Measurements from ENCODE around the gene SNCA. TPM values are rescaled to one million over a fixed set of nuclear protein-coding genes. Genes with fewer than 3 reads are reported as not detected.

SNCA gene
- total RNA-seq, 2 experiments from 2014 or later: 1.7 to 2.8 TPM

GRCh38 chr4:89800527-89801103 is 36.3 kb downstream of the SNCA start:
- no peaks in the 10 kb centered on the region for H3K36me3 Mint-ChIP-seq
- no peak for DNase-seq
- POLR2A ChIA-PET: no interaction called here

GRCh38 chr4:89800012-89800516 is 36.9 kb downstream of the SNCA start:
- no peak for ATAC-seq (ENCODE audit: low read depth)
- POLR2A ChIA-PET: no interaction called here
- H3K4me1 Mint-ChIP-seq: no peaks in the 10 kb centered on the region
- no peak overlapping the region for H3K27ac Mint-ChIP-seq
- no peaks in the 10 kb centered on the region for H3K36me3 Mint-ChIP-seq
- peaks cover 5% of the 10 kb centered on the region for H3K27me3 Mint-ChIP-seq
- no peaks in the 10 kb centered on the region for H3K9me3 Mint-ChIP-seq
- H3K4me3 Mint-ChIP-seq: no peak overlapping the region
- no peak for DNase-seq

More at GRCh38 chr4:89800527-89801103, 36.3 kb downstream of the SNCA start:
- Mint-ChIP-seq H3K4me3 (no peak overlapping the region), H3K9me3 (no peaks in the 10 kb centered on the region), H3K27me3 (peaks cover 5% of the 10 kb centered on the region), H3K4me1 (no peaks in the 10 kb centered on the region), H3K27ac (no peak overlapping the region)
- ATAC-seq (ENCODE audit: low read depth): no peak

GRCh38 chr4:89799071-89799470 is 37.9 kb downstream of the SNCA start:
- DNase-seq (no peak), ATAC-seq (ENCODE audit: low read depth) (no peak)
- POLR2A ChIA-PET: no interaction called here
- no peak overlapping the region for H3K4me3 Mint-ChIP-seq
- H3K36me3 Mint-ChIP-seq: no peaks in the 10 kb centered on the region
- no peaks in the 10 kb centered on the region for H3K9me3 Mint-ChIP-seq
- no peaks in the 10 kb centered on the region for H3K4me1 Mint-ChIP-seq
- H3K27me3 Mint-ChIP-seq: peaks cover 5% of the 10 kb centered on the region
- no peak overlapping the region for H3K27ac Mint-ChIP-seq

GRCh38 chr4:89797117-89797516 is 39.8 kb downstream of the SNCA start:
- POLR2A ChIA-PET: no interaction called here
- Mint-ChIP-seq H3K4me3 (no peak overlapping the region), H3K4me1 (no peaks in the 10 kb centered on the region), H3K27me3 (peaks cover 5% of the 10 kb centered on the region), H3K9me3 (no peaks in the 10 kb centered on the region), H3K36me3 (no peaks in the 10 kb centered on the region), H3K27ac (no peak overlapping the region)
- ATAC-seq (ENCODE audit: low read depth) (no peak), DNase-seq (no peak)

- Mint-ChIP-seq H3K4me3 (no peak overlapping the region), H3K36me3 (no peaks in the 10 kb centered on the region), H3K4me1 (no peaks in the 10 kb centered on the region), H3K9me3 (no peaks in the 10 kb centered on the region), H3K27ac (no peak overlapping the region), H3K27me3 (peaks cover 5% of the 10 kb centered on the region)
- no peak for ATAC-seq (ENCODE audit: low read depth)
- DNase-seq: no peak
- POLR2A ChIA-PET: no interaction called here
Measured at GRCh38 chr4:89788206-89789072, 48.5 kb downstream of the SNCA start.

GRCh38 chr4:89784686-89785231 is 52.2 kb downstream of the SNCA start:
- H3K36me3 Mint-ChIP-seq: no peaks in the 10 kb centered on the region
- H3K27ac Mint-ChIP-seq: no peak overlapping the region
- DNase-seq (no peak), ATAC-seq (ENCODE audit: low read depth) (no peak)
- peaks cover 2% of the 10 kb centered on the region for H3K27me3 Mint-ChIP-seq
- H3K4me1 Mint-ChIP-seq: no peaks in the 10 kb centered on the region
- POLR2A ChIA-PET: no interaction called here
- no peaks in the 10 kb centered on the region for H3K9me3 Mint-ChIP-seq
- H3K4me3 Mint-ChIP-seq: no peak overlapping the region

GRCh38 chr4:89781321-89781720 is 55.6 kb downstream of the SNCA start:
- POLR2A ChIA-PET: no interaction called here
- no peak for ATAC-seq (ENCODE audit: low read depth)
- H3K4me1 Mint-ChIP-seq: no peaks in the 10 kb centered on the region
- peaks cover 9% of the 10 kb centered on the region for H3K27me3 Mint-ChIP-seq
- no peaks in the 10 kb centered on the region for H3K9me3 Mint-ChIP-seq
- H3K27ac Mint-ChIP-seq: no peak overlapping the region
- no peak for DNase-seq
- H3K36me3 Mint-ChIP-seq: peaks cover 2% of the 10 kb centered on the region
- no peak overlapping the region for H3K4me3 Mint-ChIP-seq

- Mint-ChIP-seq H3K36me3 (peaks cover 2% of the 10 kb centered on the region), H3K27ac (no peak overlapping the region), H3K4me3 (no peak overlapping the region), H3K27me3 (peaks cover 7% of the 10 kb centered on the region), H3K4me1 (no peaks in the 10 kb centered on the region), H3K9me3 (peaks cover 2% of the 10 kb centered on the region)
- DNase-seq: no peak
- POLR2A ChIA-PET: no interaction called here
- ATAC-seq (ENCODE audit: low read depth): no peak
Measured at GRCh38 chr4:89773805-89774204, 63.2 kb downstream of the SNCA start.

- Mint-ChIP-seq H3K9me3 (no peaks in the 10 kb centered on the region), H3K27me3 (peaks cover 11% of the 10 kb centered on the region), H3K4me1 (no peaks in the 10 kb centered on the region), H3K36me3 (no peaks in the 10 kb centered on the region), H3K27ac (no peak overlapping the region), H3K4me3 (no peak overlapping the region)
- POLR2A ChIA-PET: no interaction called here
- DNase-seq (no peak), ATAC-seq (ENCODE audit: low read depth) (no peak)
Measured at GRCh38 chr4:89769856-89770255, 67.1 kb downstream of the SNCA start.

GRCh38 chr4:89767924-89768323 is 69.0 kb downstream of the SNCA start:
- DNase-seq: no peak
- no peaks in the 10 kb centered on the region for H3K9me3 Mint-ChIP-seq

GRCh38 chr4:89765966-89766365 is 71.0 kb downstream of the SNCA start:
- DNase-seq: no peak
- POLR2A ChIA-PET: no interaction called here

More at GRCh38 chr4:89767924-89768323, 69.0 kb downstream of the SNCA start:
- Mint-ChIP-seq H3K36me3 (no peaks in the 10 kb centered on the region), H3K4me3 (no peak overlapping the region), H3K4me1 (no peaks in the 10 kb centered on the region), H3K27me3 (peaks cover 11% of the 10 kb centered on the region), H3K27ac (no peak overlapping the region)
- POLR2A ChIA-PET: no interaction called here
- no peak for ATAC-seq (ENCODE audit: low read depth)

GRCh38 chr4:89765528-89765927 is 71.4 kb downstream of the SNCA start:
- Mint-ChIP-seq H3K36me3 (no peaks in the 10 kb centered on the region), H3K4me3 (no peak overlapping the region), H3K9me3 (no peaks in the 10 kb centered on the region), H3K4me1 (no peaks in the 10 kb centered on the region), H3K27ac (no peak overlapping the region), H3K27me3 (peaks cover 10% of the 10 kb centered on the region)
- no peak for DNase-seq
- no peak for ATAC-seq (ENCODE audit: low read depth)
- POLR2A ChIA-PET: no interaction called here

More at GRCh38 chr4:89765966-89766365, 71.0 kb downstream of the SNCA start:
- Mint-ChIP-seq H3K4me3 (no peak overlapping the region), H3K27me3 (peaks cover 10% of the 10 kb centered on the region), H3K27ac (no peak overlapping the region), H3K4me1 (no peaks in the 10 kb centered on the region), H3K9me3 (no peaks in the 10 kb centered on the region), H3K36me3 (no peaks in the 10 kb centered on the region)
- no peak for ATAC-seq (ENCODE audit: low read depth)

GRCh38 chr4:89762311-89762710 is 74.7 kb downstream of the SNCA start:
- no peak overlapping the region for H3K27ac Mint-ChIP-seq
- H3K4me1 Mint-ChIP-seq: no peaks in the 10 kb centered on the region
- peaks cover 18% of the 10 kb centered on the region for H3K27me3 Mint-ChIP-seq
- no peak for ATAC-seq (ENCODE audit: low read depth)
- no peak overlapping the region for H3K4me3 Mint-ChIP-seq
- no peak for DNase-seq
- H3K36me3 Mint-ChIP-seq: no peaks in the 10 kb centered on the region
- POLR2A ChIA-PET: no interaction called here
- no peaks in the 10 kb centered on the region for H3K9me3 Mint-ChIP-seq

- Mint-ChIP-seq H3K27me3 (peaks cover 9% of the 10 kb centered on the region), H3K9me3 (no peaks in the 10 kb centered on the region), H3K4me1 (no peaks in the 10 kb centered on the region), H3K36me3 (no peaks in the 10 kb centered on the region), H3K27ac (no peak overlapping the region), H3K4me3 (no peak overlapping the region)
- ATAC-seq (ENCODE audit: low read depth): no peak
- POLR2A ChIA-PET: no interaction called here
- no peak for DNase-seq
Measured at GRCh38 chr4:89759426-89759825, 77.5 kb downstream of the SNCA start.
